ENCODE data around the gene PDE8B.

- TF ChIP-seq CTCF (IDR thresholded peaks at IDR 0.05; ENCODE audit: low read length) (no peak), EZH2 (IDR thresholded peaks at IDR 0.05; ENCODE audit: borderline replicate concordance, low read length) (no peak)
Measured at GRCh38 chr5:77438071-77438470, 227.6 kb downstream of the PDE8B start.
